Breast epithelium (tissue), 4 donors: ENCODE data around the gene PCNX2. TPM values are rescaled to one million over a fixed set of nuclear protein-coding genes. Genes with fewer than 3 reads are reported as not detected.

Experiments
- DNase-seq, 2 donors: peaks; one replicate each; pipeline ENCODE4 v3.0.0-alpha.2; 2019; ENCODE audit warnings: low spot score in 2 of 2
- H3K27ac ChIP-seq, 2 donors: fragments of 200-600 bp; sonication (generic) in 1 of 2; one replicate each; pipeline ENCODE4 v1.5.1; 2016 to 2019; ENCODE audit warnings: mild to moderate bottlenecking in 1 of 2
- H3K27me3 ChIP-seq, 2 donors: fragments of 200-600 bp; sonication (generic) in 1 of 2; one replicate each; pipeline versions ENCODE4 v1.5.1 to v1.6.0; 2017 to 2019; ENCODE audit warnings: control low read depth in 1 of 2, mild to moderate bottlenecking in 1 of 2
- H3K36me3 ChIP-seq: fragments of 200-600 bp; one replicate; pipeline ENCODE4 v1.5.1; 2019
- H3K4me1 ChIP-seq, 2 donors: fragments of 200-600 bp; sonication (generic); one replicate each; pipeline ENCODE4 v1.5.1; 2016 to 2019; ENCODE audit warnings: control low read depth in 1 of 2
- H3K4me3 ChIP-seq, 3 donors: fragments of 200-600 bp; sonication (generic); 1 replicate in 2 of 3; 2 replicates in 1 of 3; pipeline ENCODE4 v1.5.1; 2016 to 2019; ENCODE audit warnings: mild to moderate bottlenecking in 3 of 3, moderate library complexity in 2 of 3
- H3K9me3 ChIP-seq, 2 donors: fragments of 200-600 bp; sonication (generic) in 1 of 2; one replicate each; pipeline ENCODE4 v1.5.1; 2016 to 2019; ENCODE audit warnings: control low read depth in 1 of 2
- CTCF ChIP-seq, 3 donors: fragments of 450-650 bp; IDR thresholded peaks; one replicate each; pipeline ENCODE4 v1.5.1; 2016 to 2017; ENCODE audit warnings: antibody characterized with exemption in 3 of 3, mild to moderate bottlenecking in 3 of 3, moderate library complexity in 3 of 3
- POLR2A ChIP-seq: fragments of 450-650 bp; IDR thresholded peaks from one replicate; pipeline ENCODE4 v1.6.1; 2016; ENCODE audit warnings: antibody characterized with exemption, mild to moderate bottlenecking, moderate library complexity
- POLR2AphosphoS5 ChIP-seq, 3 donors: sonication (generic); formaldehyde crosslinking; IDR thresholded peaks; one replicate each; pipeline ENCODE4 v1.6.1; 2017; ENCODE audit warnings: antibody characterized with exemption in 3 of 3
- intact Hi-C: fragments of 100-400 bp; cut with DNase I; formaldehyde crosslinking; loops from one replicate; pipeline ENCODE4 v1.15.1; 2023; ENCODE audit warnings: low total_unique reads
- total RNA-seq, 3 donors: library from RNA; depleted of rRNA; stranded (reverse); fragments of >200 nt; gene quantifications; one replicate each; pipeline ENCODE4 v1.1.0, GENCODE V29; 2016

Gene PCNX2
- total RNA-seq, 3 donors from 2014 or later, result 18.7 to 32.6 (median 26.2) TPM

GRCh38 chr1:233240371-233240770 lies 55.2 kb downstream of the PCNX2 start:
- intact Hi-C loops, result no loop called here
- no peaks in the 10 kb centered on the region for H3K36me3 ChIP-seq
- TF ChIP-seq CTCF (IDR thresholded peaks at IDR 0.05) (no peak), POLR2AphosphoS5 (IDR thresholded peaks at IDR 0.05) (no peak)

DNA sequence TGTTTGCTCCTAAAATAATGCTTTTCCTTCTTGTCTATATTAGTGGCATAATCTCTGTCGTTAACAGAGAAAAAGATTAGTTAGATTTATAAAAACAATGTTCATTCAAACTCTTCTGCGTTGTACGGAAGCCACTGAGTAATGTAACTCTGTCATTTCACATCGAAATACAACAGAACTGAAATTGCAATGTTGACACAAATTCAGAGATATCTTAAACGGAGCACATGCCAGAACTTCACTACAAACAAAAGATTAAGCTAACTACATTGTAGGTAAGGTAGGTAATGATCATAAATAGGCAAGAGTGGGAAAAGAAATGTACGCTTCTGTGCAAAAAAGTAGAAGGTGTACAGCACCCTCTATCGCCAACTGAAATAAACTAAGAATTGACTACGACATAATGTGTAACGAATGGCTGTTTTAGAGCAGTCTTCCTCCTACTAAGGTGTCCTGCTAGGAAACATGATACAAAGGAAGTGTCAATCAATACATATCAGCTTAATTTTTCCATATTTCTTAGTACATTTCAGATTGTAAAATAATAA lies 56.6 kb downstream of the PCNX2 start:
- DNase-seq, result no peak
- no peaks in the 10 kb centered on the region for H3K36me3 ChIP-seq
- H3K4me3 ChIP-seq, result no peak overlapping the region
- H3K27ac ChIP-seq, result no peak overlapping the region
- no peak for TF ChIP-seq CTCF (IDR thresholded peaks at IDR 0.05)
- TF ChIP-seq POLR2AphosphoS5 (IDR thresholded peaks at IDR 0.05), result no peak
- no peak for TF ChIP-seq POLR2A
- intact Hi-C loops, result no loop called here
- H3K4me1 ChIP-seq, result no peaks in the 10 kb centered on the region
- no peaks in the 10 kb centered on the region for H3K27me3 ChIP-seq
- H3K9me3 ChIP-seq, result no peaks in the 10 kb centered on the region

More at GRCh38 chr1:233240371-233240770, 55.2 kb downstream of the PCNX2 start:
- no peak overlapping the region for H3K27ac ChIP-seq
- no peak for DNase-seq
- no peaks in the 10 kb centered on the region for H3K27me3 ChIP-seq
- H3K4me1 ChIP-seq, result no peaks in the 10 kb centered on the region
- H3K4me3 ChIP-seq, result no peak overlapping the region
- no peaks in the 10 kb centered on the region for H3K9me3 ChIP-seq

DNA sequence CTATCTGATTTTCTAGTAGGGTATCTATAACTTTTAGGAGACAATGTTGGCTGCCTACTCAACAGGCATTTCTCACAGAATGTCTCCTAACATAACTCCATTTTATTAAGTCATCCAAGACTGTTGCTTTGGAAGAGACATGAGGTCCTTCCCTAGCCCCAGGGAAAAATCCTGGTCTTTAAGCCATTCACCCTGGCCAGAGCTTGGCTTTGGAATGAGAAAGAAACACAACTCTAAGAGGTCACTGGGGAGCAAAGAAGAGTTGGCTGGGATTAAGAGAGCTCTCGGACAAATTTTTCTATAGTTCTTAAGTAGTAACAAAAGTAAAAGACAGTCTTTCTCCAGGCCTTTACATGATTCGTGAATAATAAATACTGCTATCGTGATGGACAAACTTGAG lies 57.9 kb downstream of the PCNX2 start:
- no peak overlapping the region for H3K27ac ChIP-seq
- H3K36me3 ChIP-seq, result no peaks in the 10 kb centered on the region
- no peaks in the 10 kb centered on the region for H3K27me3 ChIP-seq
- intact Hi-C loops, result no loop called here
- no peaks in the 10 kb centered on the region for H3K4me1 ChIP-seq
- H3K9me3 ChIP-seq, result no peaks in the 10 kb centered on the region
- TF ChIP-seq CTCF (IDR thresholded peaks at IDR 0.05) (no peak), POLR2AphosphoS5 (IDR thresholded peaks at IDR 0.05) (no peak), POLR2A (no peak)
- DNase-seq, result no peak
- no peak overlapping the region for H3K4me3 ChIP-seq

DNA sequence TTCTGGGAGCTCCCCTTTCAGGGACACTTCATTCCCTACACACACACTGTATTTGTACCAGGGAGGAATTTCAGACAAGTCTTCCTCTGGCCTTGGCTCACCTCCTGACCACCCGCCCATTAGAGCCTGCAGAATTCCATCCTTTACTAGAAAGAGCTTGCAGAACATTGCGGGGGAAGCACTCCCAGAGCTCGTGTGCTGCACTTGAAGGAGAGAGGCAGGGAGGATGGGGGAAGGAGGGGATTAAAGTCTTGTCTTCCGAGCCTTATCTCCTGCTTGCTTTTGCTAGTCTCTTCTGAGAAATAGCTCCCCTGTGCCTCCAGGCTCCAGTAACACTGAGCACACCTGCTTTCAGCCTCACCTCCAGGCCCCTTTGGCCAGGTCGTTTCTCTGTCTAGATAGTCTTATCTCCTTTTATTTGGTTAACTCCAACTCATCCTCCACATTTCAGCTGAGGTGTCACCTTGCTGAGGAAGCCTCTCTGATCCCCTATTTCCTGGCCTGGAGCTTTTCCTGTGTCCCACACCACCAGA lies 62.0 kb downstream of the PCNX2 start:
- no peak overlapping the region for H3K27ac ChIP-seq
- intact Hi-C loops, result no loop called here
- H3K36me3 ChIP-seq, result no peaks in the 10 kb centered on the region
- H3K4me1 ChIP-seq, result no peaks in the 10 kb centered on the region
- no peak for TF ChIP-seq POLR2AphosphoS5 (IDR thresholded peaks at IDR 0.05)
- no peak for TF ChIP-seq CTCF (IDR thresholded peaks at IDR 0.05)
- TF ChIP-seq POLR2A, result no peak
- no peak overlapping the region for H3K4me3 ChIP-seq
- no peaks in the 10 kb centered on the region for H3K27me3 ChIP-seq
- no peak for DNase-seq
- H3K9me3 ChIP-seq, result no peaks in the 10 kb centered on the region

DNA sequence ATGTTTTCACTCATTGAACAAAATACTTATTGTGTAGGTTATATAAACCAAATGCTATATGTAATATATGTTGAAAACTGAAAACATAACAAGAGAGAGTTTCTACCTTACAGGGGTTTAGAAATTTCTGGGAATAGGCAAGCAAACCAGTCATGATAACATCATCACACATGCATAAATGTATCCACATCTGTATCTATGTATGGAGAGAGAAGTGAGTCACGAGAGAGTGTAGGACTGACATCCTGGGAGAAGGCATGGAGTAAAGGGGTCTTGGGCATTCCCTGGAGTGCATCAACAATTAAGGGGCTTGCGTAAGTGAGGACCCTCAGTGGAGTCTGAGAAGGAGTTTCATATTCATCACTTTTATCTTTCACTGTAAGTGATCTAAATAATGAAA lies 65.5 kb downstream of the PCNX2 start:
- DNase-seq, result no peak
- H3K4me1 ChIP-seq, result no peaks in the 10 kb centered on the region
- no peak overlapping the region for H3K27ac ChIP-seq
- H3K27me3 ChIP-seq, result no peaks in the 10 kb centered on the region
- no peaks in the 10 kb centered on the region for H3K36me3 ChIP-seq
- intact Hi-C loops, result no loop called here
- no peaks in the 10 kb centered on the region for H3K9me3 ChIP-seq
- H3K4me3 ChIP-seq, result no peak overlapping the region
- TF ChIP-seq CTCF (IDR thresholded peaks at IDR 0.05) (no peak), POLR2AphosphoS5 (IDR thresholded peaks at IDR 0.05) (no peak), POLR2A (no peak)
